PC-9 (cell line): ENCODE data around the gene FPR1. TPM values are rescaled to one million over a fixed set of nuclear protein-coding genes. Genes with fewer than 3 reads are reported as not detected.

Source experiments
- BruUV-seq: library from RNA; stranded (reverse); fragments of 400-500 nt; replicated peaks from 2 replicates; lab custom pipeline; 2021; lab: Mats Ljungman, UMichigan
- CTCF ChIA-PET: fragments of 300-600 bp; sonication (Branson Sonifier 250); formaldehyde crosslinking; loops from one replicate; lab custom pipeline; 2022; ENCODE audit warnings: antibody characterized with exemption; lab: Charles Lee
- POLR2A ChIA-PET: fragments of 300-600 bp; sonication (Branson Sonifier 250); formaldehyde crosslinking; loops from one replicate; lab custom pipeline; 2022; ENCODE audit warnings: antibody characterized with exemption; ENCODE audit not compliant: unreplicated experiment; lab: Charles Lee
- DNase-seq, 2 experiments: peaks; one replicate each; pipeline versions ENCODE4 v3.0.0 to v3.0.0-alpha.2; 2015 to 2022; ENCODE audit warnings: mixed read lengths in 1 of 2
- H2AFZ ChIP-seq: fragments of 200-600 bp; sonication (generic); 2 replicates; pipeline ENCODE4 v1.8.1; 2017; ENCODE audit warnings: antibody characterized with exemption
- H3F3A ChIP-seq: fragments of 200-600 bp; sonication (generic); 2 replicates; pipeline ENCODE4 v1.8.1; 2017; ENCODE audit warnings: antibody characterized with exemption, mild to moderate bottlenecking, low read depth; ENCODE audit not compliant: insufficient read depth
- H3K27ac ChIP-seq: fragments of 200-600 bp; sonication (generic); 2 replicates; pipeline ENCODE4 v1.6.1; 2016; ENCODE audit warnings: mixed run types
- H3K27me3 ChIP-seq: fragments of 200-600 bp; sonication (generic); 2 replicates; pipeline ENCODE4 v1.6.1; 2016; ENCODE audit warnings: low read depth, mixed run types; ENCODE audit not compliant: insufficient read depth
- H3K36me3 ChIP-seq: fragments of 200-600 bp; sonication (generic); 2 replicates; pipeline ENCODE4 v1.6.1; 2016; ENCODE audit warnings: low read depth, mixed run types
- H3K4me1 ChIP-seq: fragments of 200-600 bp; sonication (generic); replicated peaks from 2 replicates; pipeline ENCODE4 v1.6.1; 2016; ENCODE audit warnings: mixed run types; ENCODE audit not compliant: insufficient read depth
- H3K4me2 ChIP-seq: fragments of 200-600 bp; sonication (generic); 2 replicates; pipeline ENCODE4 v1.6.1; 2017; ENCODE audit warnings: mixed run types
- H3K4me3 ChIP-seq: fragments of 200-600 bp; sonication (generic); 2 replicates; pipeline ENCODE4 v1.6.1; 2016; ENCODE audit warnings: mixed run types
- H3K79me2 ChIP-seq: fragments of 200-600 bp; sonication (generic); 2 replicates; pipeline ENCODE4 v1.6.1; 2017; ENCODE audit warnings: low read depth, mixed run types
- H3K9me2 ChIP-seq: fragments of 200-600 bp; sonication (generic); 2 replicates; pipeline ENCODE4 v1.8.1; 2017; ENCODE audit warnings: mild to moderate bottlenecking; ENCODE audit not compliant: insufficient read depth
- H3K9me3 ChIP-seq: fragments of 200-600 bp; sonication (generic); 2 replicates; pipeline ENCODE4 v1.8.1; 2016; ENCODE audit warnings: low read depth; ENCODE audit not compliant: insufficient read depth
- H4K20me1 ChIP-seq: fragments of 200-600 bp; sonication (generic); 2 replicates; pipeline ENCODE4 v1.8.1; 2017; ENCODE audit not compliant: insufficient read depth
- EZH2 ChIP-seq: fragments of 200-600 bp; sonication (generic); IDR thresholded peaks from 2 replicates; pipeline ENCODE4 v1.8.0; 2017; ENCODE audit warnings: antibody characterized with exemption, low read depth
- intact Hi-C: fragments of 100-400 bp; cut with micrococcal nuclease; formaldehyde crosslinking; loops from one replicate; pipeline ENCODE4 v1.10.0; 2022; ENCODE audit not compliant: unreplicated experiment
- total RNA-seq: library from RNA; stranded (reverse); gene quantifications from 2 replicates; pipeline ENCODE4 v1.2.3, GENCODE V29; 2021
- TF ChIP-seq, protein P1 (sequence below): fragments of 200-600 bp; sonication (generic); conservative IDR thresholded peaks from 2 replicates; pipeline ENCODE4 v1.6.1; 2017; ENCODE audit warnings: mixed run types, antibody characterized with exemption, mild to moderate bottlenecking, moderate library complexity

The FPR1 gene
- total RNA-seq, 1 experiment from 2014 or later, result not detected

DNA sequence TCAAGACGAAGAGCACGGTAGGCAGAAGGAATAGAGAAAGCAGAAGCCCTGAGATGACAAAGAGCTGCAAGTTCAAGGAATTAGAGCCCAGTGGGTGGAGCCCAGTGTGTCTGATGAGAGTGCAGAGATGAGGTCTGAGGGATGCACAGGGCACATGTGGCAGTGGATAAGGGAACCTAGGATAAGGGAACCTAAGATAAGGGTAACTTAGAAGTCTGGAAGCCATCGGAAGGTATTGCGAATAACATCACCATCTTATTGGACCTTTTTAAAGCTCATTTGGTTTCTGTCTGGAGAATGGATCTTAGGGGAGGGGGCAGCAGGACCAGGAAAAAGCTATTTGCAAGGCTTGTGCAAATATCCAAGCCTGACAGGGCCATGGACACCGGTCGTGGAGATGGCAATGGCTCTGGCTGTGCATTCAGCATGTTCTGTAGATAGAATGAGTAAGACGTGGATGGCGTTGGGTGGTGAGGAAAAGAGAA lies 44.6 kb upstream of the FPR1 start:
- POLR2A ChIA-PET, result no interaction called here
- H3K4me1 ChIP-seq, result no peaks in the 10 kb centered on the region
- TF ChIP-seq, protein P1, sequence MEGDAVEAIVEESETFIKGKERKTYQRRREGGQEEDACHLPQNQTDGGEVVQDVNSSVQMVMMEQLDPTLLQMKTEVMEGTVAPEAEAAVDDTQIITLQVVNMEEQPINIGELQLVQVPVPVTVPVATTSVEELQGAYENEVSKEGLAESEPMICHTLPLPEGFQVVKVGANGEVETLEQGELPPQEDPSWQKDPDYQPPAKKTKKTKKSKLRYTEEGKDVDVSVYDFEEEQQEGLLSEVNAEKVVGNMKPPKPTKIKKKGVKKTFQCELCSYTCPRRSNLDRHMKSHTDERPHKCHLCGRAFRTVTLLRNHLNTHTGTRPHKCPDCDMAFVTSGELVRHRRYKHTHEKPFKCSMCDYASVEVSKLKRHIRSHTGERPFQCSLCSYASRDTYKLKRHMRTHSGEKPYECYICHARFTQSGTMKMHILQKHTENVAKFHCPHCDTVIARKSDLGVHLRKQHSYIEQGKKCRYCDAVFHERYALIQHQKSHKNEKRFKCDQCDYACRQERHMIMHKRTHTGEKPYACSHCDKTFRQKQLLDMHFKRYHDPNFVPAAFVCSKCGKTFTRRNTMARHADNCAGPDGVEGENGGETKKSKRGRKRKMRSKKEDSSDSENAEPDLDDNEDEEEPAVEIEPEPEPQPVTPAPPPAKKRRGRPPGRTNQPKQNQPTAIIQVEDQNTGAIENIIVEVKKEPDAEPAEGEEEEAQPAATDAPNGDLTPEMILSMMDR, result no peak
- TF ChIP-seq EZH2, result no peak
- no peaks in the 10 kb centered on the region for H3K9me2 ChIP-seq
- H3K9me3 ChIP-seq, result no peaks in the 10 kb centered on the region; the same call in 1 of the 2 replicates
- H3K4me2 ChIP-seq, result no peak overlapping the region
- no peak overlapping the region for H3K27ac ChIP-seq
- no peaks in the 10 kb centered on the region for H4K20me1 ChIP-seq
- H3K27me3 ChIP-seq, result peaks cover 6% of the 10 kb centered on the region; the same call in 1 of the 2 replicates
- intact Hi-C loops, result no loop called here
- no peak for DNase-seq
- no peaks in the 10 kb centered on the region for H3K79me2 ChIP-seq
- no peak overlapping the region for H3K4me3 ChIP-seq
- no peaks in the 10 kb centered on the region for H3K36me3 ChIP-seq
- CTCF ChIA-PET, result no interaction called here
- no peak overlapping the region for H2AFZ ChIP-seq
- no peaks in the 10 kb centered on the region for H3F3A ChIP-seq
- BruUV-seq, result no TSS peak

- Histone ChIP-seq H3K9me3 (no peaks in the 10 kb centered on the region; the same call in 1 of the 2 replicates), H3K27ac (no peak within 1 kb of the TSS), H3K9me2 (no peaks in the 10 kb centered on the region), H3K4me3 (no peak within 1 kb of the TSS), H3K79me2 (no peaks in the 10 kb centered on the region), H3K4me1 (no peaks in the 10 kb centered on the region), H2AFZ (no peak within 1 kb of the TSS), H3K27me3 (peaks cover 6% of the 10 kb centered on the region; the same call in 1 of the 2 replicates), H3K36me3 (no peaks in the 10 kb centered on the region), H3F3A (no peaks in the 10 kb centered on the region), H4K20me1 (no peaks in the 10 kb centered on the region), H3K4me2 (no peak within 1 kb of the TSS)
- no peak for DNase-seq
- POLR2A ChIA-PET, result no interaction called here
- BruUV-seq, result no TSS peak
- intact Hi-C loops, result no loop called here
- TF ChIP-seq, protein P1, result no peak
- TF ChIP-seq EZH2, result no peak
- CTCF ChIA-PET, result no interaction called here
Measured at GRCh38 chr19:51794885-51795490, 43.3 kb upstream of the FPR1 start, which contains the start of gene FPR3. TSS of gene FPR3 (plus strand) at chr19:51795157. CDS start at chr19:51823749, 28,592 bp downstream.

- H3K9me2 ChIP-seq, result no peaks in the 10 kb centered on the region
- no peak overlapping the region for H3K4me3 ChIP-seq
- H3K27me3 ChIP-seq, result peaks cover 15% of the 10 kb centered on the region; the same call in 1 of the 2 replicates
- CTCF ChIA-PET, result no interaction called here
- H4K20me1 ChIP-seq, result no peaks in the 10 kb centered on the region
- no peak for TF ChIP-seq EZH2
- TF ChIP-seq, protein P1, result no peak
- no peak overlapping the region for H2AFZ ChIP-seq
- no peaks in the 10 kb centered on the region for H3K4me1 ChIP-seq
- no peak overlapping the region for H3K27ac ChIP-seq
- no peak overlapping the region for H3K4me2 ChIP-seq
- H3F3A ChIP-seq, result no peaks in the 10 kb centered on the region
- POLR2A ChIA-PET, result no interaction called here
- no peak for DNase-seq
- intact Hi-C loops, result no loop called here
- BruUV-seq, result no TSS peak
- no peaks in the 10 kb centered on the region for H3K36me3 ChIP-seq
- H3K9me3 ChIP-seq, result no peaks in the 10 kb centered on the region; the same call in 1 of the 2 replicates
- H3K79me2 ChIP-seq, result no peaks in the 10 kb centered on the region
Measured at GRCh38 chr19:51793994-51794393, 42.3 kb upstream of the FPR1 start.
